A673 (cell line): Measurements from ENCODE around the gene CCM2L. TPM values are rescaled to one million over a fixed set of nuclear protein-coding genes. Genes with fewer than 3 reads are reported as not detected.

ENCODE experiments used
- BruUV-seq: library from RNA; stranded (reverse); fragments of 400-500 nt; replicated peaks from 2 replicates; lab custom pipeline; 2021; lab: Mats Ljungman, UMichigan
- CTCF ChIA-PET: fragments of 300-600 bp; sonication (Branson Sonifier 250); formaldehyde crosslinking; loops from one replicate; lab custom pipeline; 2022; ENCODE audit warnings: antibody characterized with exemption; lab: Charles Lee
- POLR2A ChIA-PET: fragments of 300-600 bp; sonication (Branson Sonifier 250); formaldehyde crosslinking; loops from one replicate; lab custom pipeline; 2022; ENCODE audit warnings: antibody characterized with exemption; ENCODE audit not compliant: low non-redundant PET; lab: Charles Lee
- DNase-seq: peaks from one replicate; pipeline ENCODE4 v3.0.0-alpha.2; 2015; ENCODE audit warnings: low spot score
- H3K27ac ChIP-seq: fragments of 200-600 bp; sonication (generic); 2 replicates; pipeline ENCODE4 v1.5.1; 2016; ENCODE audit warnings: mixed run types, low read depth, mild to moderate bottlenecking, mixed read lengths, antibody characterized with exemption, low read length; ENCODE audit not compliant: poor library complexity, severe bottlenecking
- H3K27me3 ChIP-seq: fragments of 200-600 bp; sonication (generic); replicated peaks from 2 replicates; pipeline ENCODE4 v1.6.1; 2017; ENCODE audit warnings: mixed run types, low read depth, mild to moderate bottlenecking, mixed read lengths, antibody characterized with exemption, low read length; ENCODE audit not compliant: insufficient read depth, poor library complexity
- H3K36me3 ChIP-seq: fragments of 200-600 bp; sonication (generic); 2 replicates; pipeline ENCODE4 v1.6.1; 2016; ENCODE audit warnings: mixed run types, mild to moderate bottlenecking, mixed read lengths, antibody characterized with exemption, low read length; ENCODE audit not compliant: insufficient read depth, poor library complexity, severe bottlenecking
- H3K4me1 ChIP-seq: fragments of 200-600 bp; sonication (generic); 2 replicates; pipeline ENCODE4 v1.6.1; 2017; ENCODE audit warnings: mixed run types, mild to moderate bottlenecking, mixed read lengths, antibody characterized with exemption, low read length; ENCODE audit not compliant: insufficient read depth, poor library complexity, severe bottlenecking
- H3K4me3 ChIP-seq: fragments of 200-600 bp; sonication (generic); 2 replicates; pipeline ENCODE4 v1.5.1; 2016; ENCODE audit warnings: low read depth, mixed run types, mild to moderate bottlenecking, mixed read lengths, low read length; ENCODE audit not compliant: poor library complexity, severe bottlenecking
- H3K9me3 ChIP-seq: fragments of 200-600 bp; sonication (generic); 2 replicates; pipeline ENCODE4 v1.6.1; 2016; ENCODE audit warnings: mixed run types, low read depth, mild to moderate bottlenecking, mixed read lengths, antibody characterized with exemption, low read length; ENCODE audit not compliant: poor library complexity, severe bottlenecking
- EZH2 ChIP-seq: fragments of 200-600 bp; sonication (generic); IDR thresholded peaks from 2 replicates; pipeline ENCODE4 v1.6.1; 2017; ENCODE audit warnings: borderline replicate concordance, low read depth, mild to moderate bottlenecking, mixed read lengths, antibody characterized with exemption, low read length; ENCODE audit not compliant: poor library complexity, severe bottlenecking
- intact Hi-C: fragments of 100-400 bp; cut with micrococcal nuclease; formaldehyde crosslinking; loops from one replicate; pipeline ENCODE4 v1.10.0; 2022; ENCODE audit not compliant: unreplicated experiment
- total RNA-seq: library from RNA; stranded (reverse); gene quantifications from 2 replicates; pipeline ENCODE4 v1.2.3, GENCODE V29; 2021
- TF ChIP-seq, protein P1 (sequence below): fragments of 300-800, 200-600 bp; sonication (generic); conservative IDR thresholded peaks from 2 replicates; pipeline ENCODE4 v1.5.1; 2017; ENCODE audit warnings: low read depth, mild to moderate bottlenecking, antibody characterized with exemption, low read length, moderate library complexity, mixed read lengths

CCM2L gene
- total RNA-seq, 1 experiment from 2014 or later, result not detected

DNA sequence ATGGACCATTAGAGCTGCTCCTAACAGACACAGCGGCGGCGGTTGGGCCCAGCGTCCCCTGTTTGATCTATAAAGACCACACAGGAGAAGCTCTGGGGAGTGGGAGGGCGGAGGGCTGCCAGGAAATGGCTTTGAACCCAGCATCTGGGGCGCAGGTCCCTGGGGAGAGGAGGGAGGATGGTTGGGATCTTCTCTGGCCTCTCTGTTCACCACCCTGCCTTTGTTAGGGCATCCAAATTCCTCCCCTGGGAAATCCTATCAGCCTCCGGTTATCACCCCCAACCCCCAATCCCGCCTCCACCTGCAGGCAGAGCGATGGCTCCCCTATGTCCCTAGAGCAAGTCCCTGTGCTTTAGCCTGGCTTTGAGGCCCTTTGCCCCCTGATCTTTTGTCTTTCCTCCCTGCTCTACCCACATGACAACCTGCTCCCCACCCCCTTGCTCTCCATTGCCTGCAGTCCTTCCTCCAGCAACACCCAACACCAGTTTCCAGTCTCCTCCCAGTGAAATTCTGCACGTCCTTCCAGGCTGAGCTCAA lies 35.2 kb upstream of the CCM2L start:
- Histone ChIP-seq H3K27ac (no peak overlapping the region), H3K4me1 (no peaks in the 10 kb centered on the region), H3K27me3 (peaks cover 39% of the 10 kb centered on the region), H3K36me3 (no peaks in the 10 kb centered on the region), H3K4me3 (no peak overlapping the region), H3K9me3 (no peaks in the 10 kb centered on the region)
- ChIA-PET POLR2A (no interaction called here), CTCF (interaction anchor here (0.7 kb wide), 1 partner anchor 195 kb away, joined by 4 read pairs; no protein-coding TSS in a partner anchor)
- intact Hi-C loops, result no loop called here
- TF ChIP-seq, protein P1, sequence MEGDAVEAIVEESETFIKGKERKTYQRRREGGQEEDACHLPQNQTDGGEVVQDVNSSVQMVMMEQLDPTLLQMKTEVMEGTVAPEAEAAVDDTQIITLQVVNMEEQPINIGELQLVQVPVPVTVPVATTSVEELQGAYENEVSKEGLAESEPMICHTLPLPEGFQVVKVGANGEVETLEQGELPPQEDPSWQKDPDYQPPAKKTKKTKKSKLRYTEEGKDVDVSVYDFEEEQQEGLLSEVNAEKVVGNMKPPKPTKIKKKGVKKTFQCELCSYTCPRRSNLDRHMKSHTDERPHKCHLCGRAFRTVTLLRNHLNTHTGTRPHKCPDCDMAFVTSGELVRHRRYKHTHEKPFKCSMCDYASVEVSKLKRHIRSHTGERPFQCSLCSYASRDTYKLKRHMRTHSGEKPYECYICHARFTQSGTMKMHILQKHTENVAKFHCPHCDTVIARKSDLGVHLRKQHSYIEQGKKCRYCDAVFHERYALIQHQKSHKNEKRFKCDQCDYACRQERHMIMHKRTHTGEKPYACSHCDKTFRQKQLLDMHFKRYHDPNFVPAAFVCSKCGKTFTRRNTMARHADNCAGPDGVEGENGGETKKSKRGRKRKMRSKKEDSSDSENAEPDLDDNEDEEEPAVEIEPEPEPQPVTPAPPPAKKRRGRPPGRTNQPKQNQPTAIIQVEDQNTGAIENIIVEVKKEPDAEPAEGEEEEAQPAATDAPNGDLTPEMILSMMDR, result no peak
- TF ChIP-seq EZH2, result no peak
- DNase-seq, result no peak
- BruUV-seq, result no TSS peak

DNA sequence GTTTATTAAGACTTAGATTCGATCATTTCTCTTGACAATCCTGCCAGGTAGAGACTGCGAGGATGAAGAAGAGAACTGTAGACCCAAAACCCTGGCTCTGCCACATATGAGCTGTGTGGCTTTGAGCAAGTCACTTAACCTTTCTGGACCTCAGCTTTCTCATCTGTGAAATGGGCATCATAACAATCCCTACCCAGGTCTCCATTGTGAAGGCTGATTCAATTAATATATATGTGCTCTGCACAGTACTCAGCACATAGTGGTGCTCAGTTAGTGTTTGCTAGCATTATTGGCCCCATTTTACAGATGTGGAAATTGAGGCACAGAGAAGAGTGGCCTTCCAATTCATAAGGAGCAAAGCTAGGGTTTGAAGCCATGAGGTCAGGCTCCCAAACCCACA lies 34.4 kb upstream of the CCM2L start:
- H3K27ac ChIP-seq, result no peak overlapping the region
- no peak overlapping the region for H3K4me3 ChIP-seq
- no TSS peak for BruUV-seq
- DNase-seq, result no peak
- H3K36me3 ChIP-seq, result no peaks in the 10 kb centered on the region
- no peaks in the 10 kb centered on the region for H3K9me3 ChIP-seq
- intact Hi-C loops, result no loop called here
- H3K4me1 ChIP-seq, result no peaks in the 10 kb centered on the region
- ChIA-PET CTCF (interaction anchor here (0.7 kb wide), 1 partner anchor 196 kb away, joined by 4 read pairs; no protein-coding TSS in a partner anchor), POLR2A (no interaction called here)
- H3K27me3 ChIP-seq, result peaks cover 31% of the 10 kb centered on the region
- no peak for TF ChIP-seq EZH2
- TF ChIP-seq, protein P1, result no peak

DNA sequence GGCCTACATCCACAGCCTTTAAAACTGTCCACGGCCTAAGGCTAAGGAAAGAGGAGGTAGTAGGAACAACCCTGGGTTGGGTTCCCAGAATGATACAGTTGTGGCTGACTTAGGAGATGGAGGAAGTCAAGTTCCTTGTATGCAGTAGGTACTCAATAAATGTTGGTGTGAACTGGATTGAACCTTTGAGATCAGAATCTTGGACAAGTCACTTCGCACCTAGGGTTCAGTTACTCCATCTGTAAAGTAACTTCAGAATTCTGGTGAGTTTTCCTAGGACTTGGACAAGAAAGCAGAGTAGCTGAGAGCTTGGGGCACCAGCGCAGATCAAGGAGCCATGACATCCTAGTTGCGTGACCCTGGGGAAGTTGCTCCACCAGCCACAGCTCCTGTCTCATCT lies 33.2 kb upstream of the CCM2L start:
- BruUV-seq, result no TSS peak
- intact Hi-C loops, result no loop called here
- peaks cover 19% of the 10 kb centered on the region for H3K27me3 ChIP-seq
- no peak for DNase-seq
- no peak overlapping the region for H3K4me3 ChIP-seq
- no peaks in the 10 kb centered on the region for H3K9me3 ChIP-seq
- H3K27ac ChIP-seq, result no peak overlapping the region
- ChIA-PET CTCF (no interaction called here), POLR2A (no interaction called here)
- H3K36me3 ChIP-seq, result no peaks in the 10 kb centered on the region
- H3K4me1 ChIP-seq, result no peaks in the 10 kb centered on the region
- TF ChIP-seq, protein P1, result no peak
- TF ChIP-seq EZH2, result no peak
